GM19023 (cell line): ENCODE measurements around the gene AVP.

Experiments
- ATAC-seq: cut with Tn5 transposase; IDR thresholded peaks from one replicate; pipeline ENCODE4 v1.9.1; 2021; ENCODE audit warnings: mild to moderate bottlenecking, moderate library complexity; ENCODE audit not compliant: unreplicated experiment

Gene AVP

DNA sequence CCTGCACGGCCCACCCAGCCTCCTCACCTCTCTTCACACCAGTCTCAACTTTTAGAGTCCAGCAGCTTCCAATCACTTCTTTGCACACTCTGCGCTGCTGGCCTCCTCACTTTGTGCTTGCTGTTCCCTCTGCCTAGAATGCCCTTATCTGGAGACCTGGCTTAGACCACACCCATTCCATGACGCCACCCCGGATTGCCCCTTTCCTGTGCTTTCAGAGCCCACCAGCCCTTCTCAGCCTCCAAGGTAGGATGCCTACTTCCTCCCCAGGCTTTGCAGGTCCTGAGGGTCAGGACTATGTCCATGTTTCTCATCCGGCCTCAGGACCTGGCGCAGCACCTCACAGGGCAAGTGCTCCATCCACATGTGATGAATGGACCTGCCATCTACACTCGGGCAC, 27.0 kb upstream of the AVP start:
- no peak for ATAC-seq

- ATAC-seq = no peak
Observed at GRCh38 chr20:3109350-3110302, 25.1 kb upstream of the AVP start.

DNA sequence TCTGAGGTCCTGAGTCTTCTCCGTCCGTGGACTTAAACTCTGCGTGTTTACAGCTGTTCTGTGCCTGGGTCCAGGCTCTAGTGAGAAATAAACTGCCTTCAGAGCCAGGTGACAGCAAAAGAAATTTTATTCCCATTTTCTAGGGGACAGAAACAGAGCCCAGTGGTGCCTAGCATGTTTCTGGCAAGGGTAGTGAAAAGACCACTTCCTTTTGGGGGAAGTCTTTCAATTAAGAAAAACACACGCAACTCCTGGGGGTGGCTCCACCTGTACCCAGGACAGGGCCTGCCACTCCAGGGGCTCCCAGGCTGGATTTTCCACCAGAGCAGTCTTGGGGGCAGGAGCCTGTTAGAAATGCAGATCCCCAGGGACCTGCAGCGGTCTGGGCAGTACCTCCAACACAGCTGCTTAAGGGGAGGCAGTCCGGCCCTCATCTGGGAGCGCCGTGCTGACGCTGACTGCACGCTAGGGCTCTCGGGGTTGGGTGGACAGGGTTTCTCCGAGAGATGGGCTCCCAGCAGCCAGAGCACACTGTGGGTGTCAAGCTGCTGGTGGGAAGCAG, 23.0 kb upstream of the AVP start:
- no peak for ATAC-seq

DNA sequence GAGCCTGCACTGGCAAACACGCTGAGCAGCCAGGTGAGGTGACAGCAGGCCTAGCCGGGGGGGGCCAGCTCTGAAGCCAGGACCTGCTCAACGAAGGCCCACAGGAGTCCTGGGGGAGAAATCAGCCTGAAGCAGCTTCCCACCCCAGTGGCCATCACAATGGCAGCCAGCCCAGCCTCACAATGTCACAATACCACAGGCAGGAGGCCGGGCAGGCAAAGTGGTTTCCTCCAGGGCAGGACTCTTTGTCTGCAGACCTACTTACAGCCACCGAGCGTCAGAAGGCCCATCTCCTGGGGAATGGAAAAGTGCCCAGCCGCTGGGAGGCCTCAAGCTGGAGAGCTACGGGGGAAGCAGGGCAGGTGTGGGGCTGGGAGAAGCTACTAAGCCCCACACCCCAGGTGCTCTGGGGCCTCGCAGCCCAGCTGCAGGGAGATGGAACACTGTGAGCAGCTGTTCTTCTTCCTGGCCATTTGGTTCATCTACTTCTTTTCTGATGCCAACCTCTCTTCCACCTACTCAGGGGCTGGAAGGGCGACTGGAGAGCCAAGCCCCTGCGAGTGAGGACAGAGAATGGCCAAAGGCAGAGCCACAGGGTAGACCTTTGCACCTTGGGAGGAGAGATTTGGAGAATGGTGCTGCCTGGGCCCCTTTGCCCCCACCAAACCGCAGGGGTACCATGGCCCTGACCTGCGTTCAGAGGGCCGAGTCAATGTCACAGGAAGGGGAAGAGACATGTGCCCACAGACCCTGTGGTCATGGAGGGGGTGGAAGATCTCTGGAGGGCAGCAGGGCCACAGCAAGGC, 22.3 kb upstream of the AVP start:
- ATAC-seq = no peak

- no peak for ATAC-seq
Observed at GRCh38 chr20:3106185-3106584, 21.7 kb upstream of the AVP start.

DNA sequence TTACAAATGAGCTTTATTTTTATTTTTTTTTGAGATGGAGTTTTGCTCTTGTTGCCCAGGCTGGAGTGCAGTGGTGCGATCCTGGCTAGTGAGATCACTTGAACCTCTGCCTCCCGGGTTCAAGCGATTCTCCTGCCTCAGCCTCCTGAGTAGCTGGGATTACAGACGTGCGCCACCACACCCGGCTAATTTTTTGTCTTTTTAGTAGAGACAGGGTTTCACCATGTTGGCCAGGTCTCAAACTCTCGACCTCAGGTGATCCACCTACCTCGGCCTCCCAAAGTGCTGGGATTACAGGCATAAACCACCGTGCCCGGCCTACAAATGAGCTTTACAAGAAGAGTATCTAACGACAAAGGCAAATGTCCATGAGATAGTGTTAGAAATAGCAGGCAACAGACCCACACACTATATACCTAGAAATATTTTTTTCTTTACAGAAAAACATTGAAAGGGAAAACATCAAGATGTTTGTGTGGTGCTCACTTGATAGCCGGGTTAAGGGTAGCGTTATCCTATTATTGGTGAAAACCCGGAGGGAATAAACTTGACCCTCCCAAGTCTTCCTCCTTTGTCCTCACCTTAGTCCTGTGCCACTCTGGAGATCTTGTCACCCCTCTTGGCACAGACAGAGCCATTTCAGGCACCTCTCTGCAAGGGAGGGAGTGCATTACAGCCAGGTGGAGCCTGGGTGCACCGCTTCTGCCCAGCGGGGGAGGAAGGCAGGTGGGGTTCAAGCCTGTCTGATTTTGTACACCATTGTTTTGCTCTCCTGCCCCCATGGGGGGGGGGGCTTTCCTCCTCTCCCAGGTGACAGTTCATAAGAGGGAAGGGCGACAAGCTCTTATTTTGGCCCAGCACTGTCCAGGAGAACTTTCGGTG, 21.0 kb upstream of the AVP start:
- no peak for ATAC-seq

DNA sequence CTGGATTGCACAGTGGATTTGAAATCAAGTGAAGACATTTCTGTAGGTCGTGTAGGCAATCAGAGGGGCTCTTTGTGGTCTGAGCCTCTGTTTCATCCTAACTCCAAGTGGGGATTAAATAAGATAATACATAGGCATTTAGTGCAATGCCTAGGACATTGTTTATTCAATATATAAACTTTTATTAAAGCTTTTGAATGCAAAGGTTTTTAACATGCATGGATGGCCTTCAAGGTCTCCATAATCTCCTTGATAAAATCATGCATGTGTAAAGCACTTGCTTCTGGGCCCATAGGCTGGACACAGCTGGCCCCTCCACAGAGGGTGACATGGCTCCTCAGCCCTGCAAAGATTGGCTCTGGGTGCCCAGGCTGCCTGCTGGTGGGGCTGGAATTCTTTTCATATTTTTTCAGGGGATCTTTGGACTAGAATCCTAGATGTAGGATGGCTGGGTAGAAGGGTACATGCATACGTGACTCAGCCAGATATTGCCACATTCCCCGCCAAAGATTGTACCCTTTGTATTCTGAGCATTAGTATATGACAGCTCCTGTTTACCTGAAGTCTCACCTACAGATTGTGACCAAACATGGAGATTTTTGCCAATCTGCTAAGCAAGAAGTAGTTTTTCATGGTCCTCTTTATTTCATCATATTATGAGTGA, 19.0 kb upstream of the AVP start:
- no peak for ATAC-seq

GRCh38 chr20:3102575-3103368, 18.2 kb upstream of the AVP start:
- ATAC-seq = no peak

- no peak for ATAC-seq
Observed at GRCh38 chr20:3101737-3102574, 17.4 kb upstream of the AVP start.

DNA sequence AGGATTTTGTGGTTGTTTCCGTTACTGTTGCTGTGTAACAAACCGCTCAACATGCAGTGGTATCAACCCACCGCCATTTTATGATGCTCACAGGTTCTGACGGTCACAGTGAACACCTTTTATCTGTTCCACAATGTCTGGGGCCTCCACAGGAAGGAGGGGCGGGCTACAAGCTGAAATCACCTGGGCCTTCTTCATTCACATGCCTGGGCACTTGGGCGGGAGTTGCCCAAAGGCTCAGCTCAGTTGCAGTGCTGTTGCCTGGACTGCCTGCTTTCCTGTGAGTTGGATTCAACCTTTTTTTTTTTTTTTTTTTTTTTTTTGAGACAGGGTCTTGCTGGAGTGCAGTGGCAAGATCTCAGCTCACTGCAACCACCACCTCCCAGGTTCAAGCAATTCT, 16.7 kb upstream of the AVP start:
- ATAC-seq = no peak

GRCh38 chr20:3100480-3100879, 16.0 kb upstream of the AVP start:
- ATAC-seq = no peak

- ATAC-seq = no peak
Observed at GRCh38 chr20:3094848-3095629, 10.5 kb upstream of the AVP start.

DNA sequence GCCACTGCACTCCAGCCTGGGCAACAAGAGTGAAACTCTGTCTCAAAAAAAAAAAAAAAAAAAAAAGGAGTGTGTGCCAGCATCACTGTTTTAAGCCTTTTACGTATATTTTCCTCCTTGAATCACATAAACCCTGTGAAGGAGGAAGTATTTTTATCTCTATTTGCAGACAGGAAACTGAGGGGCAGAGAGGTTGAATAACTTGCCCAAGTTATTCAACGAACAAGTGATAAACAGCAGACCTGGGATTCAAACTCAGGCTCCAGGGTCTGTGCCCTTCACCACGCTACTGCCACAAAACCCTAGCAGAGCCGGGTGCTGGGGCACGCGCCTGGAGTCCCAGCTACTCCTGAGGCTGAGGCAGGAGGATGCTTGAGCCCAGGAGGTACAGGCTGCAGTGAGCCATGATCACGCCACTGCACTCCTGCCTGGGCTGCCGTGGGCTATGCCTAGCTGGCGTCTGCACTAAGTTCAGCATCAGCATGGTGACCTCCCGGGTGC, 9.4 kb upstream of the AVP start:
- ATAC-seq = no peak

- ATAC-seq = no peak
Observed at GRCh38 chr20:3092611-3093379, 8.3 kb upstream of the AVP start.

GRCh38 chr20:3090565-3090964, 6.0 kb upstream of the AVP start:
- ATAC-seq = no peak

- ATAC-seq = no peak
Observed at GRCh38 chr20:3088031-3088430, 3.5 kb upstream of the AVP start.

GRCh38 chr20:3085571-3086072, 1.1 kb upstream of the AVP start:
- no peak for ATAC-seq
